B cell (primary cell): ENCODE measurements around the gene CAB39L. TPM values are rescaled to one million over a fixed set of nuclear protein-coding genes. Genes with fewer than 3 reads are reported as not detected.

ENCODE experiments used
- ATAC-seq: fragments of 200-7000 bp; cut with Tn5 transposase; one replicate; pipeline ENCODE4 v1.10.0; 2021; ENCODE audit warnings: low read depth, mild to moderate bottlenecking, moderate number of reproducible peaks, moderate library complexity
- CTCF ChIA-PET: fragments of 350-600 bp; sonication (Branson Sonifier 250); formaldehyde crosslinking; loops from one replicate; lab custom pipeline; 2021; ENCODE audit warnings: antibody characterized with exemption, inconsistent platforms; lab: Charles Lee
- POLR2A ChIA-PET: fragments of 350-600 bp; sonication (Branson Sonifier 250); formaldehyde crosslinking; loops from one replicate; lab custom pipeline; 2021; ENCODE audit warnings: antibody characterized with exemption; lab: Charles Lee
- DNase-seq: peaks from one replicate; pipeline ENCODE4 v3.0.0; 2013
- H2AFZ ChIP-seq: 2 replicates; pipeline ENCODE4 v1.6.1; 2012; ENCODE audit warnings: mild to moderate bottlenecking, low read depth, low read length; ENCODE audit not compliant: insufficient read depth, poor library complexity, severe bottlenecking
- H3K27ac ChIP-seq, 2 donors: 1 replicate in 1 of 2; 2 replicates in 1 of 2; pipeline ENCODE4 v1.5.1; 2012 to 2013; ENCODE audit warnings: low read length in 2 of 2, mild to moderate bottlenecking in 2 of 2, moderate library complexity in 1 of 2
- H3K27me3 ChIP-seq, 4 experiments: fragments of 200-600 bp in 1 of 4; sonication (generic) in 1 of 4; replicated peaks in 1 of 4; 1 replicate in 2 of 4; 2 replicates in 2 of 4; pipeline versions ENCODE4 v1.6.1 to v1.7.0; 2013 to 2016; ENCODE audit warnings: low read length in 3 of 4, mild to moderate bottlenecking in 2 of 4, mixed read lengths in 1 of 4, moderate library complexity in 1 of 4; ENCODE audit not compliant: insufficient read depth in 4 of 4, control insufficient read depth in 3 of 4; ENCODE audit errors: control extremely low read depth in 1 of 4
- H3K36me3 ChIP-seq, 2 experiments: replicated peaks in 1 of 2; 1 replicate in 1 of 2; 2 replicates in 1 of 2; pipeline versions ENCODE4 v1.6.1 to v1.7.1; 2013; ENCODE audit warnings: low read length in 1 of 2; ENCODE audit not compliant: insufficient read depth in 2 of 2, control insufficient read depth in 1 of 2; ENCODE audit errors: control extremely low read depth in 1 of 2, extremely low read depth in 1 of 2
- H3K4me1 ChIP-seq, 2 donors: fragments of 200-600 bp in 1 of 2; sonication (generic) in 1 of 2; 1 replicate in 1 of 2; 2 replicates in 1 of 2; pipeline versions ENCODE4 v1.5.1 to v1.6.1; 2013 to 2017; ENCODE audit warnings: low read length in 2 of 2; ENCODE audit not compliant: control insufficient read depth in 2 of 2, insufficient read depth in 2 of 2
- H3K4me2 ChIP-seq: replicated peaks from 2 replicates; pipeline ENCODE3; 2012; ENCODE audit warnings: mild to moderate bottlenecking, low read depth, low read length; ENCODE audit not compliant: poor library complexity, severe bottlenecking
- H3K4me3 ChIP-seq, 5 experiments: fragments of 200-600 bp in 1 of 5; sonication (generic) in 1 of 5; 1 replicate in 3 of 5; 2 replicates in 2 of 5; pipeline versions ENCODE4 v1.5.1 to v1.7.0; 2011 to 2016; ENCODE audit warnings: low read length in 4 of 5, mild to moderate bottlenecking in 4 of 5, low read depth in 2 of 5, control low read depth in 1 of 5, moderate library complexity in 1 of 5; ENCODE audit not compliant: insufficient read depth in 1 of 5; ENCODE audit errors: control extremely low read depth in 1 of 5, extremely low read depth in 1 of 5
- H3K79me2 ChIP-seq: fragments of 200-600 bp; sonication (generic); one replicate; pipeline ENCODE4 v1.6.0; 2016; ENCODE audit warnings: low read length; ENCODE audit not compliant: control insufficient read depth, insufficient read depth
- H3K9ac ChIP-seq: fragments of 200-600 bp; sonication (generic); 2 replicates; pipeline ENCODE4 v1.6.1; 2017; ENCODE audit warnings: mild to moderate bottlenecking, low read length, moderate library complexity
- H3K9me3 ChIP-seq, 3 donors: one replicate each; pipeline versions ENCODE4 v1.6.1 to v1.7.1; 2013; ENCODE audit warnings: low read length in 2 of 3; ENCODE audit not compliant: control insufficient read depth in 2 of 3, insufficient read depth in 1 of 3; ENCODE audit errors: control extremely low read depth in 1 of 3
- H4K20me1 ChIP-seq: 2 replicates; pipeline ENCODE4 v1.6.0; 2012; ENCODE audit warnings: mild to moderate bottlenecking, low read length; ENCODE audit not compliant: insufficient read depth, control insufficient read depth, poor library complexity, severe bottlenecking
- H3K27ac Mint-ChIP-seq: one replicate; pipeline ENCODE4 v1.8.0; 2021; ENCODE audit warnings: mixed read lengths
- H3K27me3 Mint-ChIP-seq: one replicate; pipeline ENCODE4 v1.8.0; 2021; ENCODE audit warnings: mixed read lengths
- H3K4me1 Mint-ChIP-seq: one replicate; pipeline ENCODE4 v1.8.0; 2021; ENCODE audit warnings: mixed read lengths
- H3K4me3 Mint-ChIP-seq: one replicate; pipeline ENCODE4 v1.8.0; 2021; ENCODE audit warnings: mixed read lengths
- H3K9me3 Mint-ChIP-seq: one replicate; pipeline ENCODE4 v1.8.0; 2022; ENCODE audit warnings: mixed read lengths; ENCODE audit not compliant: insufficient read depth
- CTCF ChIP-seq: fragments of 200-600 bp; IDR thresholded peaks from one replicate; pipeline ENCODE4 v1.8.0; 2022; ENCODE audit warnings: antibody characterized with exemption, mild to moderate bottlenecking
- EZH2 ChIP-seq: IDR thresholded peaks from 2 replicates; pipeline ENCODE4 v1.6.1; 2012; ENCODE audit warnings: borderline replicate concordance, low read depth, mild to moderate bottlenecking, moderate library complexity, low read length; ENCODE audit not compliant: insufficient read depth, poor library complexity, severe bottlenecking
- WGBS: methylation state at CpG from one replicate; pipeline ENCODE4 v1.1.5; 2013; ENCODE audit warnings: missing lambda C conversion rate; ENCODE audit not compliant: insufficient coverage; 5-methylcytosine and 5-hydroxymethylcytosine counted together
- intact Hi-C: fragments of 100-400 bp; cut with micrococcal nuclease; formaldehyde crosslinking; loops from one replicate; pipeline ENCODE4 v1.10.0; 2022
- polyA plus RNA-seq: library from polyadenylated mRNA; depleted of rRNA; stranded (reverse); fragments of >200 nt; gene quantifications from 2 replicates; pipeline ENCODE4 v1.2.3, GENCODE V29; 2012
- total RNA-seq, 2 donors: library from RNA; stranded (reverse); fragments of 120-200 nt in 1 of 2; gene quantifications; 1 replicate in 1 of 2; 2 replicates in 1 of 2; pipeline versions ENCODE4 v1.2.3 to v1.2.4, GENCODE V29; 2013 to 2022

Gene CAB39L
- total and polyA plus RNA-seq, 2 donors (not counting 1 experiment from before 2014, with no cell fraction given), result 1.5 to 9.6 TPM

- Mint-ChIP-seq H3K27me3 (no peaks in the 10 kb centered on the region), H3K4me1 (no peaks in the 10 kb centered on the region), H3K9me3 (no peaks in the 10 kb centered on the region), H3K4me3 (no peak overlapping the region), H3K27ac (no peak overlapping the region)
- Histone ChIP-seq H3K27ac (no peak overlapping the region), H3K4me1 (no peaks in the 10 kb centered on the region), H4K20me1 (no peaks in the 10 kb centered on the region), H3K9ac (no peak overlapping the region), H3K4me3 (no peak overlapping the region), H2AFZ (no peak overlapping the region), H3K27me3 (no peaks in the 10 kb centered on the region), H3K36me3 (no peaks in the 10 kb centered on the region), H3K9me3 (no peaks in the 10 kb centered on the region), H3K79me2 (no peaks in the 10 kb centered on the region), H3K4me2 (no peak overlapping the region)
- ATAC-seq (no peak), DNase-seq (no peak)
- WGBS, result 100% methylated on average over 2 of the region's 3 CpGs
- TF ChIP-seq EZH2, result no peak
- TF ChIP-seq CTCF, result no peak
- CTCF ChIA-PET, result no interaction called here
- POLR2A ChIA-PET, result no interaction called here
- intact Hi-C loops, result no loop called here
Observed at GRCh38 chr13:49419276-49419675, 24.6 kb downstream of the CAB39L start.

DNA sequence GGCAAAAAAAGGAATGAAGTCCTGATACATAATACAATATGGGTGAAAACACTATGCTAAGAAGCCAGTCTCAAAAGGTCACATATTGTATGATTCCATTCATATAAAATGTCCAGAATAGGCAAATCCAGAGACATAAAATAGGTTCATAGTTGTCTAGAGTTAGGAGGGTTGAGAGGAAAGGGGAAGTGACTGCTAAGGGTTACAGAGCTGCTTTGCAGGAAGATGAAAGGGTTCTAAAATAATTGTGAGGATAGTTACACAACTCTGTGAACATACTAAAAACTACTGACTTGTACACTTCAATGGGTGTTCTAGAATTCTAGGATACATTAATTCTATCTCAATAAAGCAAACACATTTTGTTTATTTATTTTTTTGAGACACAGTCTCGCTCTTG is 25.7 kb downstream of the CAB39L start:
- no peak for TF ChIP-seq CTCF
- TF ChIP-seq EZH2, result no peak
- no peaks in the 10 kb centered on the region for H3K79me2 ChIP-seq
- H2AFZ ChIP-seq, result no peak overlapping the region
- DNase-seq (no peak), ATAC-seq (no peak)
- Mint-ChIP-seq H3K4me3 (no peak overlapping the region), H3K4me1 (no peaks in the 10 kb centered on the region), H3K27ac (no peak overlapping the region), H3K27me3 (no peaks in the 10 kb centered on the region), H3K9me3 (no peaks in the 10 kb centered on the region)
- ChIA-PET CTCF (interaction anchor here (0.8 kb wide), 1 partner anchor 10 kb away, joined by 3 read pairs; no protein-coding TSS in a partner anchor), POLR2A (no interaction called here)
- no peak overlapping the region for H3K27ac ChIP-seq
- no peak overlapping the region for H3K4me3 ChIP-seq
- 100% methylated on average over 1 of the region's 1 CpG for WGBS
- H3K9ac ChIP-seq, result no peak overlapping the region
- H3K36me3 ChIP-seq, result no peaks in the 10 kb centered on the region
- no peaks in the 10 kb centered on the region for H3K27me3 ChIP-seq
- H4K20me1 ChIP-seq, result no peaks in the 10 kb centered on the region
- no peaks in the 10 kb centered on the region for H3K4me1 ChIP-seq
- no peaks in the 10 kb centered on the region for H3K9me3 ChIP-seq
- no peak overlapping the region for H3K4me2 ChIP-seq
- intact Hi-C loops, result no loop called here
